Measurements from ENCODE around the gene NSUN4.

Gene NSUN4

GRCh38 chr1:46408356-46409062, 67.9 kb downstream of the NSUN4 start:
- no peak for DNase-seq

GRCh38 chr1:46409063-46409372, 68.4 kb downstream of the NSUN4 start:
- DNase-seq, result no peak

GRCh38 chr1:46410156-46411009, 69.8 kb downstream of the NSUN4 start:
- DNase-seq, result no peak

GRCh38 chr1:46411010-46411405, 70.4 kb downstream of the NSUN4 start:
- DNase-seq, result no peak

All from retina (tissue), 1 donor.